Measurements from ENCODE around the gene CEP43. TPM values are rescaled to one million over a fixed set of nuclear protein-coding genes. Genes with fewer than 3 reads are reported as not detected.
A peak's percentile ranks its signal among the peaks of the same experiment; 100 is the strongest.

CEP43 gene
- total RNA-seq, 1 experiment from 2014 or later: 34.2 TPM

DNA sequence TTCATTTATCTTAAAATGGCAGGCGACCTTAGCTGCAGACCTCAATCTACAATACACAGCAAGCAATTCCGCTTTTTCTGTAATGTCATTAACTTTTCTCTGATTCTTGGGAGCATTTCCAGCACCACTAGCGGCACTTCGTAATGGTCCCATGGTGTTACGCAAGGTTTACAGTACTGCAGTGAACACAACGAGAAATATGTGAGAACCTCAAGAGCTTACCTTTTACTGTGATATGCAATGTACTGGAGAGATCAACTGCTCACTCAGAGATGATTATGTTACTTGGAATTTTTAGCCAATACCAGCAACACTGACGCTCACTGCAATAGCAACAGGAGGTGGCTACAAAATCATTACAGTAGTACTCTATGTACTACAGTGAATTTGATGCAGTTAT lies 2.8 kb upstream of the CEP43 start:
- CTCF ChIA-PET: no interaction called here
- no peak overlapping the region for H3K4me3 ChIP-seq (ENCODE audit: low read depth, low read length, poor library complexity, severe bottlenecking)
- H3K36me3 ChIP-seq (ENCODE audit: insufficient read depth, low read length, poor library complexity, severe bottlenecking): no peaks in the 10 kb centered on the region
- DNase-seq (ENCODE audit: low spot score): no peak
- intact Hi-C loops (cut with micrococcal nuclease; ENCODE audit: unreplicated experiment): no loop called here
- no peak overlapping the region for H3K27ac ChIP-seq (ENCODE audit: low read depth, low read length, poor library complexity, severe bottlenecking)
- H3K4me1 ChIP-seq (ENCODE audit: insufficient read depth, low read length, poor library complexity, severe bottlenecking): peaks cover 12% of the 10 kb centered on the region
- TF ChIP-seq, protein P1, sequence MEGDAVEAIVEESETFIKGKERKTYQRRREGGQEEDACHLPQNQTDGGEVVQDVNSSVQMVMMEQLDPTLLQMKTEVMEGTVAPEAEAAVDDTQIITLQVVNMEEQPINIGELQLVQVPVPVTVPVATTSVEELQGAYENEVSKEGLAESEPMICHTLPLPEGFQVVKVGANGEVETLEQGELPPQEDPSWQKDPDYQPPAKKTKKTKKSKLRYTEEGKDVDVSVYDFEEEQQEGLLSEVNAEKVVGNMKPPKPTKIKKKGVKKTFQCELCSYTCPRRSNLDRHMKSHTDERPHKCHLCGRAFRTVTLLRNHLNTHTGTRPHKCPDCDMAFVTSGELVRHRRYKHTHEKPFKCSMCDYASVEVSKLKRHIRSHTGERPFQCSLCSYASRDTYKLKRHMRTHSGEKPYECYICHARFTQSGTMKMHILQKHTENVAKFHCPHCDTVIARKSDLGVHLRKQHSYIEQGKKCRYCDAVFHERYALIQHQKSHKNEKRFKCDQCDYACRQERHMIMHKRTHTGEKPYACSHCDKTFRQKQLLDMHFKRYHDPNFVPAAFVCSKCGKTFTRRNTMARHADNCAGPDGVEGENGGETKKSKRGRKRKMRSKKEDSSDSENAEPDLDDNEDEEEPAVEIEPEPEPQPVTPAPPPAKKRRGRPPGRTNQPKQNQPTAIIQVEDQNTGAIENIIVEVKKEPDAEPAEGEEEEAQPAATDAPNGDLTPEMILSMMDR (conservative IDR thresholded peaks at IDR 0.05; ENCODE audit: low read depth, low read length): no peak
- TF ChIP-seq EZH2 (IDR thresholded peaks at IDR 0.05; ENCODE audit: borderline replicate concordance, low read depth, low read length, poor library complexity, severe bottlenecking): no peak
- POLR2A ChIA-PET (ENCODE audit: low non-redundant PET): no interaction called here
- H3K27me3 ChIP-seq (replicated peaks; ENCODE audit: insufficient read depth, low read depth, low read length, poor library complexity): no peaks in the 10 kb centered on the region
- H3K9me3 ChIP-seq (ENCODE audit: low read depth, low read length, poor library complexity, severe bottlenecking): no peaks in the 10 kb centered on the region
- BruUV-seq (replicated peaks): no TSS peak

DNA sequence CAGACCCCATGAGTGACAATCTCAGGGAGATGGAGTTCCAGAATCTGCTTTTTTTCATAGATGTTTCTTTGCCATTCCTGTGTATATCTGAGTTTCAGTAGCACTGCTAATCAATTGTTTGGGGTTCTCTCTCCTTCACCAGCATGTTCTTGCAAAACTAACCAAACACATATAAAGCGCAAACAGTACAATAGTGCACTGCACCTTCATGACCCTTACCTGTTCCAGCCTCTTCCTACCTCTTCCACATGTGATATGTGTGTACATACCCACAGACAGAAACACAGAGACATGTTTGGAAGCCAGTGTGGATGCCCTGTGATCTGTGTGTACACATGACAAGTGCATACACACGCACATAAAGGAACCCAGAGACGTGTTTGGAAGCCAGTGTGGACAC lies 1.8 kb upstream of the CEP43 start:
- peak overlapping the region; percentile 98 for H3K4me3 ChIP-seq (ENCODE audit: low read depth, low read length, poor library complexity, severe bottlenecking)
- POLR2A ChIA-PET (ENCODE audit: low non-redundant PET): no interaction called here
- TF ChIP-seq, protein P1 (conservative IDR thresholded peaks at IDR 0.05; ENCODE audit: low read depth, low read length): no peak
- no peak for TF ChIP-seq EZH2 (IDR thresholded peaks at IDR 0.05; ENCODE audit: borderline replicate concordance, low read depth, low read length, poor library complexity, severe bottlenecking)

DNA sequence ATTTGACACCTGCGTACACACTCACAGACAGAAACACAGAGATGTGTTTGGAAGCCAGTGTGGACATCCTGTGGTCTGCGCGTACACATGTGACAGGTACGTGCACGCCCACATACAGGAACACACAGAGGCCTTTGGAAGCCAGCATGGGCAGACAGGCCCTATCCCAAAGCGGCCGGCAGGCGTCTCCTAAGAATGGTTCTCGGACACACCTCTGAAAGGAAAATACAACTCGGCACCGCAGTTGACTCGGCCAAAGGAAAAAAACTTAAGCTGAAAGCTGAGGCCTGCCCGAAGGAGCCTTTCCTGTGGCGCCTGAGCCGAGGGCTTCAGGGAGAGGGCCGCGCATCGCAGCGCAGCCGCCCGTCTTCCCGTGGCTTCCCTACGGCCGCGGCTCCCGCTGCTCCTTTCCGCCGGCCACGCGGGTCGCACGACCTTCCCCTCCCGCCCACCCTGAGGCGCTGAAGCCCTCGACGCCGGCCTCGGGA lies 1.4 kb upstream of the CEP43 start:
- H3K9me3 ChIP-seq (ENCODE audit: low read depth, low read length, poor library complexity, severe bottlenecking): no peaks in the 10 kb centered on the region
- CTCF ChIA-PET: no interaction called here
- no peaks in the 10 kb centered on the region for H3K27me3 ChIP-seq (replicated peaks; ENCODE audit: insufficient read depth, low read depth, low read length, poor library complexity)
- TF ChIP-seq EZH2 (IDR thresholded peaks at IDR 0.05; ENCODE audit: borderline replicate concordance, low read depth, low read length, poor library complexity, severe bottlenecking): no peak
- TF ChIP-seq, protein P1 (conservative IDR thresholded peaks at IDR 0.05; ENCODE audit: low read depth, low read length): no peak
- H3K4me1 ChIP-seq (ENCODE audit: insufficient read depth, low read length, poor library complexity, severe bottlenecking): peaks cover 20% of the 10 kb centered on the region
- DNase-seq (ENCODE audit: low spot score): peak; percentile 60
- intact Hi-C loops (cut with micrococcal nuclease; ENCODE audit: unreplicated experiment): no loop called here
- peak overlapping the region; percentile 98 for H3K4me3 ChIP-seq (ENCODE audit: low read depth, low read length, poor library complexity, severe bottlenecking)
- peaks cover 7% of the 10 kb centered on the region for H3K36me3 ChIP-seq (ENCODE audit: insufficient read depth, low read length, poor library complexity, severe bottlenecking)
- POLR2A ChIA-PET (ENCODE audit: low non-redundant PET): no interaction called here
- BruUV-seq (replicated peaks): no TSS peak
- H3K27ac ChIP-seq (ENCODE audit: low read depth, low read length, poor library complexity, severe bottlenecking): no peak overlapping the region

More for the DNA sequence above, 1.8 kb upstream of the CEP43 start:
- Histone ChIP-seq H3K27me3 (replicated peaks; ENCODE audit: insufficient read depth, low read depth, low read length, poor library complexity) (no peaks in the 10 kb centered on the region), H3K4me1 (ENCODE audit: insufficient read depth, low read length, poor library complexity, severe bottlenecking) (peaks cover 18% of the 10 kb centered on the region), H3K9me3 (ENCODE audit: low read depth, low read length, poor library complexity, severe bottlenecking) (no peaks in the 10 kb centered on the region), H3K36me3 (ENCODE audit: insufficient read depth, low read length, poor library complexity, severe bottlenecking) (peaks cover 7% of the 10 kb centered on the region), H3K27ac (ENCODE audit: low read depth, low read length, poor library complexity, severe bottlenecking) (no peak overlapping the region)
- CTCF ChIA-PET: no interaction called here
- no TSS peak for BruUV-seq (replicated peaks)
- DNase-seq (ENCODE audit: low spot score): no peak
- intact Hi-C loops (cut with micrococcal nuclease; ENCODE audit: unreplicated experiment): no loop called here

Data from A673 (cell line).